ENCODE results near the gene TMA7. TPM values are rescaled to one million over a fixed set of nuclear protein-coding genes. Genes with fewer than 3 reads are reported as not detected.
"Not testable (repeated sequence)": the region's sequence is repeated elsewhere in the genome, so short reads cannot be mapped to it uniquely, and the experiment has no call there.

Gene TMA7
- polyA plus RNA-seq, 10 donors, result 146 to 239 (median 178) TPM

GRCh38 chr3:48434591-48435222 is 5.3 kb upstream of the TMA7 start:
- DNase-seq, result no peak

GRCh38 chr3:48435223-48435595 is 4.8 kb upstream of the TMA7 start:
- no peak for DNase-seq

- peak; percentile 74 to 88 (median 85) for DNase-seq
Measured at GRCh38 chr3:48435774-48436476, 4.1 kb upstream of the TMA7 start.

GRCh38 chr3:48436477-48436787 is 3.6 kb upstream of the TMA7 start:
- no peak for DNase-seq

GRCh38 chr3:48436855-48437254 is 3.2 kb upstream of the TMA7 start:
- DNase-seq, result no peak

GRCh38 chr3:48437812-48438211 is 2.2 kb upstream of the TMA7 start:
- DNase-seq, result no peak

GRCh38 chr3:48440590-48440958 is 517 bp downstream of the TMA7 start:
- peak in 1 of 3 donors; percentile 43 for DNase-seq

GRCh38 chr3:48441940-48442339 is 1.9 kb downstream of the TMA7 start:
- DNase-seq, result no peak

GRCh38 chr3:48445277-48445882 is 5.3 kb downstream of the TMA7 start:
- DNase-seq, result no peak

- DNase-seq, result no peak
Measured at GRCh38 chr3:48446043-48446424, 6.0 kb downstream of the TMA7 start.

GRCh38 chr3:48446425-48447193 is 6.6 kb downstream of the TMA7 start, which contains the start of gene ATRIP:
TSS of gene ATRIP (plus strand) at chr3:48446737. CDS start at chr3:48446846, 109 bp downstream.
- DNase-seq, result peak; percentile 80 to 95 (median 90)

GRCh38 chr3:48451270-48451669 is 11.2 kb downstream of the TMA7 start:
- no peak for DNase-seq

GRCh38 chr3:48456456-48456855 is 16.4 kb downstream of the TMA7 start:
- no peak for DNase-seq

- no peak for DNase-seq
Measured at GRCh38 chr3:48459331-48459730, 19.3 kb downstream of the TMA7 start.

- no peak for DNase-seq
Measured at GRCh38 chr3:48459773-48460516, 19.9 kb downstream of the TMA7 start.

GRCh38 chr3:48460517-48460902 is 20.5 kb downstream of the TMA7 start:
- no peak for DNase-seq

- not testable (repeated sequence) for DNase-seq
Measured at GRCh38 chr3:48461767-48462166, 21.7 kb downstream of the TMA7 start.

- no peak for DNase-seq
Measured at GRCh38 chr3:48463703-48464102, 23.6 kb downstream of the TMA7 start.

- no peak for DNase-seq
Measured at GRCh38 chr3:48464713-48465221, 24.7 kb downstream of the TMA7 start.

- no peak for DNase-seq
Measured at GRCh38 chr3:48465237-48465530, 25.1 kb downstream of the TMA7 start.

- peak; percentile 98 to 99 (median 98) for DNase-seq
Measured at GRCh38 chr3:48465531-48466378, 25.7 kb downstream of the TMA7 start.

Measured in muscle of back (tissue), 11 donors.